HCT116 (cell line): ENCODE results near the gene MTMR10. TPM values are rescaled to one million over a fixed set of nuclear protein-coding genes. Genes with fewer than 3 reads are reported as not detected.

Source experiments
- ATAC-seq: fragments of 200-7000 bp; cut with Tn5 transposase; 2 replicates; pipeline ENCODE4 v1.9.1; 2020; ENCODE audit warnings: mild to moderate bottlenecking, moderate library complexity
- BruUV-seq: library from RNA; stranded (reverse); fragments of 400-500 nt; replicated peaks from 2 replicates; lab custom pipeline; 2021; lab: Mats Ljungman, UMichigan
- CTCF ChIA-PET: fragments of 300-600 bp; sonication (Branson Sonifier 250); formaldehyde crosslinking; loops from one replicate; lab custom pipeline; 2021; ENCODE audit warnings: antibody characterized with exemption; lab: Charles Lee
- POLR2A ChIA-PET: fragments of 300-600, 350-600 bp; sonication (Branson Sonifier 250); formaldehyde crosslinking; loops from one replicate; lab custom pipeline; 2021; ENCODE audit warnings: antibody characterized with exemption; lab: Charles Lee
- RAD21 ChIA-PET, 2 experiments: fragments of 300-600 bp; sonication (Branson Sonifier 250); formaldehyde crosslinking; loops; one replicate each; lab custom pipeline; 2023; ENCODE audit warnings: low total read pairs in 2 of 2; ENCODE audit not compliant: uncharacterized antibody in 2 of 2, unreplicated experiment in 2 of 2, low non-redundant PET in 1 of 2; lab: Charles Lee
- DNase-seq: peaks from one replicate; pipeline ENCODE4 v3.0.0-alpha.2; 2010; ENCODE audit warnings: low read depth, low spot score
- H2AFZ ChIP-seq: fragments of 200-600 bp; shearing (Covaris generic), sonication (generic); 2 replicates; pipeline ENCODE4 v1.6.1; 2017; ENCODE audit warnings: low read depth, mixed run types, mixed read lengths, antibody characterized with exemption, low read length; ENCODE audit not compliant: poor library complexity, severe bottlenecking
- H3K27ac ChIP-seq: 2 replicates; pipeline ENCODE4 v1.5.1; 2012; ENCODE audit warnings: low read depth, low read length
- H3K27me3 ChIP-seq: fragments of 200-600 bp; sonication (generic); 2 replicates; pipeline ENCODE4 v1.6.1; 2016; ENCODE audit warnings: mixed run types, low read length, mixed read lengths; ENCODE audit not compliant: insufficient read depth
- H3K36me3 ChIP-seq, 2 experiments: fragments of 200-500 bp in 1 of 2; fragments of 200-600 bp in 1 of 2; sonication (Bioruptor generic) in 1 of 2; sonication (generic) in 1 of 2; 2 replicates each; pipeline versions ENCODE4 v1.5.1 to v1.6.1; 2014 to 2016; ENCODE audit warnings: low read length in 2 of 2, inconsistent platforms in 1 of 2, mixed read lengths in 1 of 2, mixed run types in 1 of 2; ENCODE audit not compliant: insufficient read depth in 2 of 2, control insufficient read depth in 1 of 2
- H3K4me1 ChIP-seq, 2 experiments: fragments of 200-600 bp in 1 of 2; sonication (generic) in 1 of 2; 2 replicates each; pipeline versions ENCODE4 v1.5.1 to v1.6.1; 2012 to 2017; ENCODE audit warnings: low read length in 2 of 2, inconsistent platforms in 1 of 2, mild to moderate bottlenecking in 1 of 2, mixed read lengths in 1 of 2, mixed run types in 1 of 2, moderate library complexity in 1 of 2; ENCODE audit not compliant: insufficient read depth in 2 of 2, control insufficient read depth in 1 of 2
- H3K4me2 ChIP-seq: fragments of 200-600 bp; sonication (generic); 2 replicates; pipeline ENCODE4 v1.6.1; 2017; ENCODE audit warnings: mixed run types, low read length, mixed read lengths
- H3K4me3 ChIP-seq, 2 experiments: fragments of 200-600 bp in 1 of 2; sonication (generic) in 1 of 2; replicated peaks in 1 of 2; 2 replicates each; pipeline ENCODE4 v1.5.1; 2011 to 2016; ENCODE audit warnings: low read length in 2 of 2, control low read depth in 1 of 2, low read depth in 1 of 2, mild to moderate bottlenecking in 1 of 2, mixed read lengths in 1 of 2, mixed run types in 1 of 2
- H3K79me2 ChIP-seq: fragments of 200-600 bp; sonication (generic); 2 replicates; pipeline ENCODE4 v1.6.1; 2017; ENCODE audit warnings: mild to moderate bottlenecking, mixed run types, low read length, moderate library complexity, mixed read lengths; ENCODE audit not compliant: insufficient read depth
- H3K9ac ChIP-seq: fragments of 200-600 bp; sonication (generic); 2 replicates; pipeline ENCODE4 v1.6.1; 2016; ENCODE audit warnings: low read length, mixed read lengths
- H3K9me2 ChIP-seq: fragments of 200-600 bp; sonication (generic), shearing (Covaris generic); 2 replicates; pipeline ENCODE4 v1.6.1; 2017; ENCODE audit warnings: mixed run types, mild to moderate bottlenecking, moderate library complexity; ENCODE audit not compliant: insufficient read depth
- H3K9me3 ChIP-seq, 2 experiments: fragments of 200-500 bp in 1 of 2; fragments of 200-600 bp in 1 of 2; sonication (Bioruptor generic) in 1 of 2; sonication (generic) in 1 of 2; 2 replicates each; pipeline ENCODE4 v1.6.1; 2014 to 2017; ENCODE audit warnings: low read length in 2 of 2, mixed read lengths in 2 of 2, inconsistent platforms in 1 of 2, low read depth in 1 of 2, mild to moderate bottlenecking in 1 of 2, mixed run types in 1 of 2, moderate library complexity in 1 of 2; ENCODE audit not compliant: control insufficient read depth in 1 of 2, insufficient read depth in 1 of 2
- H4K20me1 ChIP-seq: fragments of 200-600 bp; sonication (generic), shearing (Covaris generic); 2 replicates; pipeline ENCODE4 v1.6.1; 2017; ENCODE audit warnings: mixed run types, mild to moderate bottlenecking, moderate library complexity; ENCODE audit not compliant: insufficient read depth
- ELF1 ChIP-seq: IDR thresholded peaks from 2 replicates; pipeline ENCODE4 v1.6.1; 2012; ENCODE audit warnings: low read depth, borderline replicate concordance
- FOSL1 ChIP-seq: IDR thresholded peaks from 2 replicates; pipeline ENCODE4 v1.6.1; 2012; ENCODE audit warnings: low read depth
- POLR2A ChIP-seq: IDR thresholded peaks from 2 replicates; pipeline ENCODE4 v1.7.0; 2011; ENCODE audit warnings: borderline replicate concordance; ENCODE audit not compliant: insufficient read depth, insufficient read length; ENCODE audit errors: extremely low read depth
- POLR2AphosphoS5 ChIP-seq: IDR thresholded peaks from 2 replicates; pipeline ENCODE4 v1.6.1; 2011; ENCODE audit warnings: mild to moderate bottlenecking, low read depth, low read length, moderate library complexity
- SIN3A ChIP-seq: IDR thresholded peaks from 2 replicates; pipeline ENCODE4 v1.6.1; 2012; ENCODE audit warnings: low read depth
- TCF7L2 ChIP-seq: IDR thresholded peaks from 2 replicates; pipeline ENCODE4 v1.7.0; 2011; ENCODE audit warnings: borderline replicate concordance, inconsistent platforms; ENCODE audit not compliant: insufficient read depth, insufficient read length; ENCODE audit errors: extremely low read depth
- ZNF274 ChIP-seq: fragments of 200-500 bp; sonication (Bioruptor generic); IDR thresholded peaks from 2 replicates; pipeline ENCODE4 v1.6.1; 2014; ENCODE audit warnings: mild to moderate bottlenecking, low read depth, low read length, inconsistent platforms
- intact Hi-C: fragments of 100-400 bp; cut with micrococcal nuclease; formaldehyde crosslinking; loops from 2 replicates; pipeline ENCODE4 v1.10.0; 2022
- total RNA-seq: library from RNA; stranded (reverse); gene quantifications from one replicate; pipeline ENCODE4 v1.2.1, GENCODE V29; 2021; ENCODE audit not compliant: unreplicated experiment
- TF ChIP-seq, protein P1 (sequence below): IDR thresholded peaks from 2 replicates; pipeline ENCODE4 v1.6.1; 2011; ENCODE audit warnings: mild to moderate bottlenecking, low read length, moderate library complexity; ENCODE audit not compliant: insufficient replicate concordance; ENCODE audit errors: extremely low read depth
- TF ChIP-seq, protein P2 (sequence below): IDR thresholded peaks from 2 replicates; pipeline ENCODE4 v1.6.1; 2012; ENCODE audit warnings: low read depth

MTMR10 gene
- total RNA-seq, 1 experiment from 2014 or later: 13.4 TPM

DNA sequence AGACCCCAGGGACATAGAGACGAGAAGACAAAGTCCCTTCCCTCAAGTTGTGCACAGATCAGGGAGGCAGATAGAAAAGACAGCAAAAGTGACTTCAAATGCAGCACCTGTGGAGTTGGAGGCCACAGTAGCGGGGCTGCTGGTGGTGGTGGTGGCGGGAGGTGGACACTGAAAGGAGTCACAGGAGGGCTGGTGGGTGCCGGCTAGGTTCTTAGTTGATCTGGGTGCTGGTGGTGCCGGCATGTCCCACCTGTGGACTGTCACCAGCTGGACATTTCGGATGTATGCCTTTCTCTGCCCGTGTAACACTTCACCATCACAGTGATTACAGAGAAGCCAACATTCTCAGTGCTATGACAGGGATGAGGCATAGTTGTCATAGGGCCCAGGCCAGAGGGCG, 49.2 kb upstream of the MTMR10 start:
- no peak overlapping the region for H3K4me2 ChIP-seq
- no peaks in the 10 kb centered on the region for H3K4me1 ChIP-seq
- ChIA-PET CTCF (no interaction called here), POLR2A (no interaction called here), RAD21 (interaction anchor here in 1 of 2 experiments (0.6 kb wide), 1 partner anchor 1366 kb away, joined by 3 read pairs; no protein-coding TSS in a partner anchor)
- no peak overlapping the region for H3K4me3 ChIP-seq
- intact Hi-C loops: no loop called here
- H3K9me2 ChIP-seq: no peaks in the 10 kb centered on the region
- H3K36me3 ChIP-seq: no peaks in the 10 kb centered on the region
- H3K9me3 ChIP-seq: no peaks in the 10 kb centered on the region
- H3K27ac ChIP-seq: no peak overlapping the region
- no peak for TF ChIP-seq FOSL1
- no peak for TF ChIP-seq POLR2AphosphoS5
- TF ChIP-seq SIN3A: no peak
- TF ChIP-seq, protein P1, sequence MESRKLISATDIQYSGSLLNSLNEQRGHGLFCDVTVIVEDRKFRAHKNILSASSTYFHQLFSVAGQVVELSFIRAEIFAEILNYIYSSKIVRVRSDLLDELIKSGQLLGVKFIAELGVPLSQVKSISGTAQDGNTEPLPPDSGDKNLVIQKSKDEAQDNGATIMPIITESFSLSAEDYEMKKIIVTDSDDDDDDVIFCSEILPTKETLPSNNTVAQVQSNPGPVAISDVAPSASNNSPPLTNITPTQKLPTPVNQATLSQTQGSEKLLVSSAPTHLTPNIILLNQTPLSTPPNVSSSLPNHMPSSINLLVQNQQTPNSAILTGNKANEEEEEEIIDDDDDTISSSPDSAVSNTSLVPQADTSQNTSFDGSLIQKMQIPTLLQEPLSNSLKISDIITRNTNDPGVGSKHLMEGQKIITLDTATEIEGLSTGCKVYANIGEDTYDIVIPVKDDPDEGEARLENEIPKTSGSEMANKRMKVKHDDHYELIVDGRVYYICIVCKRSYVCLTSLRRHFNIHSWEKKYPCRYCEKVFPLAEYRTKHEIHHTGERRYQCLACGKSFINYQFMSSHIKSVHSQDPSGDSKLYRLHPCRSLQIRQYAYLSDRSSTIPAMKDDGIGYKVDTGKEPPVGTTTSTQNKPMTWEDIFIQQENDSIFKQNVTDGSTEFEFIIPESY: no peak
- no peak for TF ChIP-seq TCF7L2
- no peak for TF ChIP-seq ELF1
- TF ChIP-seq POLR2A: no peak
- TF ChIP-seq ZNF274: no peak
- TF ChIP-seq, protein P2, sequence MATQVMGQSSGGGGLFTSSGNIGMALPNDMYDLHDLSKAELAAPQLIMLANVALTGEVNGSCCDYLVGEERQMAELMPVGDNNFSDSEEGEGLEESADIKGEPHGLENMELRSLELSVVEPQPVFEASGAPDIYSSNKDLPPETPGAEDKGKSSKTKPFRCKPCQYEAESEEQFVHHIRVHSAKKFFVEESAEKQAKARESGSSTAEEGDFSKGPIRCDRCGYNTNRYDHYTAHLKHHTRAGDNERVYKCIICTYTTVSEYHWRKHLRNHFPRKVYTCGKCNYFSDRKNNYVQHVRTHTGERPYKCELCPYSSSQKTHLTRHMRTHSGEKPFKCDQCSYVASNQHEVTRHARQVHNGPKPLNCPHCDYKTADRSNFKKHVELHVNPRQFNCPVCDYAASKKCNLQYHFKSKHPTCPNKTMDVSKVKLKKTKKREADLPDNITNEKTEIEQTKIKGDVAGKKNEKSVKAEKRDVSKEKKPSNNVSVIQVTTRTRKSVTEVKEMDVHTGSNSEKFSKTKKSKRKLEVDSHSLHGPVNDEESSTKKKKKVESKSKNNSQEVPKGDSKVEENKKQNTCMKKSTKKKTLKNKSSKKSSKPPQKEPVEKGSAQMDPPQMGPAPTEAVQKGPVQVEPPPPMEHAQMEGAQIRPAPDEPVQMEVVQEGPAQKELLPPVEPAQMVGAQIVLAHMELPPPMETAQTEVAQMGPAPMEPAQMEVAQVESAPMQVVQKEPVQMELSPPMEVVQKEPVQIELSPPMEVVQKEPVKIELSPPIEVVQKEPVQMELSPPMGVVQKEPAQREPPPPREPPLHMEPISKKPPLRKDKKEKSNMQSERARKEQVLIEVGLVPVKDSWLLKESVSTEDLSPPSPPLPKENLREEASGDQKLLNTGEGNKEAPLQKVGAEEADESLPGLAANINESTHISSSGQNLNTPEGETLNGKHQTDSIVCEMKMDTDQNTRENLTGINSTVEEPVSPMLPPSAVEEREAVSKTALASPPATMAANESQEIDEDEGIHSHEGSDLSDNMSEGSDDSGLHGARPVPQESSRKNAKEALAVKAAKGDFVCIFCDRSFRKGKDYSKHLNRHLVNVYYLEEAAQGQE: no peak
- no peaks in the 10 kb centered on the region for H3K79me2 ChIP-seq
- H3K27me3 ChIP-seq: no peaks in the 10 kb centered on the region
- H2AFZ ChIP-seq: no peak overlapping the region
- H3K9ac ChIP-seq: no peak overlapping the region
- ATAC-seq (no peak), DNase-seq (no peak)
- H4K20me1 ChIP-seq: no peaks in the 10 kb centered on the region
- BruUV-seq: no TSS peak
